Activated CD8-positive, alpha-beta memory T cell treated with anti-CD3 and anti-CD28 coated beads, Interleukin-2, amount 10 ng/mL, durations not matched to agents 7 days and 5 days (primary cell): ENCODE results near the gene APBB1. TPM values are rescaled to one million over a fixed set of nuclear protein-coding genes. Genes with fewer than 3 reads are reported as not detected.

ENCODE experiments used
- ATAC-seq: fragments of 150-1000 bp; cut with Tn5 transposase; one replicate; pipeline ENCODE4 v1.10.0; 2021; ENCODE audit warnings: moderate library complexity
- CTCF ChIA-PET: fragments of 350-600 bp; sonication (Branson Sonifier 250); formaldehyde crosslinking; loops from one replicate; lab custom pipeline; 2021; ENCODE audit warnings: antibody characterized with exemption; lab: Charles Lee
- DNase-seq: peaks from one replicate; pipeline ENCODE4 v3.0.0-alpha.2; 2020
- H3K27ac Mint-ChIP-seq: one replicate; pipeline ENCODE4 v1.8.0; 2021; ENCODE audit warnings: mild to moderate bottlenecking, mixed read lengths
- H3K27me3 Mint-ChIP-seq: one replicate; pipeline ENCODE4 v1.8.0; 2021; ENCODE audit warnings: mixed read lengths
- H3K36me3 Mint-ChIP-seq: one replicate; pipeline ENCODE4 v1.8.0; 2021; ENCODE audit warnings: mild to moderate bottlenecking, mixed read lengths
- H3K4me1 Mint-ChIP-seq: one replicate; pipeline ENCODE4 v1.8.0; 2021; ENCODE audit warnings: mixed read lengths
- H3K4me3 Mint-ChIP-seq: one replicate; pipeline ENCODE4 v1.8.0; 2021; ENCODE audit warnings: mild to moderate bottlenecking, moderate library complexity, mixed read lengths
- H3K9me3 Mint-ChIP-seq: one replicate; pipeline ENCODE4 v1.8.0; 2022; ENCODE audit warnings: low read depth, mixed read lengths
- total RNA-seq, 2 experiments: library from RNA; stranded (reverse); gene quantifications; one replicate each; pipeline ENCODE4 v1.2.3, GENCODE V29; 2021

APBB1 gene
- total RNA-seq = 10 to 100 TPM; 38.7 to 43.4 TPM

- no peak within 1 kb of the TSS for H3K4me3 Mint-ChIP-seq
- H3K36me3 Mint-ChIP-seq = peaks cover 1% of the 10 kb centered on the region
- no peaks in the 10 kb centered on the region for H3K9me3 Mint-ChIP-seq
- peaks cover 28% of the 10 kb centered on the region for H3K27me3 Mint-ChIP-seq
- H3K27ac Mint-ChIP-seq = peak within 1 kb of the TSS; percentile 30
- CTCF ChIA-PET = interaction anchor here (0.7 to 8.3 kb wide), 15 partner anchors 9 to 202 kb away, joined by 3 to 50 read pairs (median 4); partner anchors contain the start of genes ARFIP2, HPX and TIMM10B
- peaks cover 6% of the 10 kb centered on the region for H3K4me1 Mint-ChIP-seq
- ATAC-seq (peak; percentile 79), DNase-seq (peak; percentile 72)
Observed at GRCh38 chr11:6419009-6419631, at the start of gene APBB1. Gene APBB1 (minus strand): TSS chr11:6419094. CDS start chr11:6411347, 7,747 bp downstream.

DNA sequence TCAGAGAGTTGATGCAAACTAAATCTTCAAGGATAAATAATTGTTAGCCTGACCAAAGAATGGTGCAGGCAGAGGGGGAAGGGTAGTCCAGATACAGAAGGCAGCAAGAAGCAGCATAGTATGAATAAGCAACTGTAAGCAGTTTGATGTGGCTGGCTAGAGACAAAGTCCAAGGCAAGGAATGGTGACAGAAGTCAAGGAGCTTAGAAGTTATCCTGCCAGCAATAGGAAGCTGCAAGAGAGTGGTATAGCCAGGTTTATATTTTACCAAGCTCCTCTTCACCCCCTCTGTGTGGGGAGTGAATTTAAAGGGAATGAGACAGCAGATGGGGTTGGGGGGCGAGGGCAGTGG is 40.2 kb upstream of the APBB1 start:
- DNase-seq (no peak), ATAC-seq (no peak)
- H3K4me3 Mint-ChIP-seq = no peak overlapping the region
- H3K27me3 Mint-ChIP-seq = no peaks in the 10 kb centered on the region
- no peak overlapping the region for H3K27ac Mint-ChIP-seq
- no peaks in the 10 kb centered on the region for H3K9me3 Mint-ChIP-seq
- H3K36me3 Mint-ChIP-seq = no peaks in the 10 kb centered on the region
- CTCF ChIA-PET = interaction anchor here (0.9 to 1.1 kb wide), 3 partner anchors 16 to 96 kb away, joined by 3 to 4 read pairs (median 4); no protein-coding TSS in a partner anchor
- no peaks in the 10 kb centered on the region for H3K4me1 Mint-ChIP-seq

DNA sequence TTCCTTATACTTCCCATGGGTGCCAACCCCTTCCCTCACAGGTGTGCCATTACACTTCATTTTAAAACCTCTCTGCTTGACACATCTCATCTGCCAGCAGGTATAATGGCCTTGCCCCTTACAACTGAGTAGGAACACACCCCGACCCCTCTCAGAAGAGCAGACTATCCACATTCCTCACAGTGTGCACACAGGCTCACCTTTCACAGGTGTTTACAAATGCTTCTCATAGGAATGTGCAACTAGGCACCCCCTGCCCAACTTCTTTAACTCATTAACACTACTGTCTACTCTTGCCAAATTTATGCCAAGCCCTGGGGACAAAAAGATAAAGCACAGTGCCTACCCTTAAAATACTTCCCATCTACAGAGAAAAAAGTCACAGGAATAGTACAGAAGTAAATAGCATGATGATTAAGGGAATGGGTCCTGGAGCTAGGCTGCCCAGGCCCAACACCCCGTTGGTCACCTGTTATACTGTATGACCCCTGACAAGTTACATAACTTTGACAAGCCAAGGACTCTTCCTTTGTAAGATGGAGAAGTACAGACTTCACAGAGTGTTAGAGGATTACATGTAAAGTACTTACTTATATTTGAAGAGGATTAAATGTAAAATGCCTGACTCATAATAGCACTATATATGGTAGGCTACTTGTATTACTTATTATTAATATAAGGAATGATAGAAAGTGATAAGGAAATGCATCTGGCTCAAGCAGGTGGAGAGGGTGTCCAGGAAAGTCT is 39.6 kb upstream of the APBB1 start:
- Mint-ChIP-seq H3K27me3 (no peaks in the 10 kb centered on the region), H3K9me3 (no peaks in the 10 kb centered on the region), H3K36me3 (no peaks in the 10 kb centered on the region), H3K27ac (no peak overlapping the region), H3K4me3 (no peak overlapping the region), H3K4me1 (no peaks in the 10 kb centered on the region)
- DNase-seq (no peak), ATAC-seq (no peak)
- CTCF ChIA-PET = interaction anchor here (0.9 to 1.1 kb wide), 2 partner anchors 15 to 47 kb away, joined by 3 to 4 read pairs; no protein-coding TSS in a partner anchor

DNA sequence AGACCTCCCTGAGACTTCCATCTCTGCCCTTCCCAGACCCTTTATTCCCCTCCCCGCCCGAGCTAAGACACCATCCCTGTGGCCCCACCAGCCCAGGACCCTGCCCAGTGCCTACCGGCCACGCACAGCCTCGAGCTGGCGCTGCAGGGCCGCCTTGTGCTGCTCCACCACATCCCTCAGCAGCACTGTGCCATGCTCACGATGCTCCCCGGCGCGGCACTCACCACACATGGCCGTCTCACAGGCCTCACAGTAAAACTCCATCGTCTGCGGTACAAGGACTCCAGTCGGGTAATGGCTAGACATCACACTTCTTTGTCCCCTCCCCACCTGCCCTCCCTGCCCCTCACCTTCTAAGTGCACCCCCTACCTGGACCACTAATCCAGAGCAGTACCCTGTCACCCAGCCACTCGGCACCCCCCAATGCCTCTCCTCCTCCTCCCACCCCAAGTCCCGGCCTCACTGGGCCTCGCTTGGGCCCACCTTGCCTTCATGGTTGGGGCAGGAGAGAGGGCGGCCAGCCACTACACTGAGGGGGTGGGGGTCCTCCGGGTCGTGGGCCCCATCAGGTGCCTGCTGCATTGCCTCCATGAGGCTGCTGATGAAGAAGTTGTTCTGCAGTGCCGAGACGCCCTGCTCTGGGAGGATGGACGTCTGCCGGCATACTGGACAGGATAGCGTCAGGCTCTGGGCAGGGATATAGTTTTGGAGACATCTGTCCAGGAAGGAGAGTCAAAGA is 38.9 kb upstream of the APBB1 start:
- Mint-ChIP-seq H3K36me3 (no peaks in the 10 kb centered on the region), H3K4me1 (no peaks in the 10 kb centered on the region), H3K9me3 (no peaks in the 10 kb centered on the region), H3K4me3 (no peak overlapping the region), H3K27me3 (no peaks in the 10 kb centered on the region), H3K27ac (no peak overlapping the region)
- no peak for ATAC-seq
- no peak for DNase-seq
- CTCF ChIA-PET = interaction anchor here (1.5 kb wide), 1 partner anchor 79 kb away, joined by 5 read pairs; no protein-coding TSS in a partner anchor

- H3K36me3 Mint-ChIP-seq = no peaks in the 10 kb centered on the region
- H3K27ac Mint-ChIP-seq = no peak overlapping the region
- DNase-seq (no peak), ATAC-seq (no peak)
- CTCF ChIA-PET = interaction anchor here (1.5 to 2.3 kb wide), 2 partner anchors 14 to 78 kb away, joined by 5 to 16 read pairs; no protein-coding TSS in a partner anchor
- H3K27me3 Mint-ChIP-seq = no peaks in the 10 kb centered on the region
- no peaks in the 10 kb centered on the region for H3K9me3 Mint-ChIP-seq
- no peaks in the 10 kb centered on the region for H3K4me1 Mint-ChIP-seq
- H3K4me3 Mint-ChIP-seq = no peak overlapping the region
Observed at GRCh38 chr11:6456361-6457073, 37.6 kb upstream of the APBB1 start.

- Mint-ChIP-seq H3K36me3 (no peaks in the 10 kb centered on the region), H3K27ac (no peak overlapping the region), H3K4me3 (no peak overlapping the region), H3K9me3 (no peaks in the 10 kb centered on the region), H3K4me1 (no peaks in the 10 kb centered on the region), H3K27me3 (no peaks in the 10 kb centered on the region)
- DNase-seq (no peak), ATAC-seq (no peak)
- CTCF ChIA-PET = interaction anchor here (1.0 to 2.3 kb wide), 2 partner anchors 12 to 77 kb away, joined by 3 to 16 read pairs; no protein-coding TSS in a partner anchor
Observed at GRCh38 chr11:6455070-6455469, 36.2 kb upstream of the APBB1 start.

DNA sequence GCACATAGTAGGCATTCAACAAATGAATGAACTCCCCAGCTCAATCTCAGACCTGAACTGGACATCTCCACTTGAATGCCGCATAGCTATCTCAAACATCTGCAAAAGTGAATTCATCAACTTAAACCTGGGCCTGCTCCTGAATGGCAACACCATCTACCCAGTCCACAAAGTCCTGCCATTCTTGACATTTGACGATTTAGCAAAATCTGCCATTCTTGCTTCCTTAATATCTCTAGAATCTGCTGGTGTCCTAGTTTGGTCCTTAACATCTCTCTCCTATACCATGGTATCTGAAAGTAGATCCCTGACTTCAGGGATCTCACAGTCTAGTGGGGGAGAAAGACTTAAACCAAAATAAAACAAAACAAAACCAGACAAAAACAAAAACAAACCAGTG is 34.3 kb upstream of the APBB1 start:
- Mint-ChIP-seq H3K4me3 (no peak overlapping the region), H3K36me3 (no peaks in the 10 kb centered on the region), H3K4me1 (no peaks in the 10 kb centered on the region), H3K27me3 (no peaks in the 10 kb centered on the region), H3K27ac (no peak overlapping the region), H3K9me3 (no peaks in the 10 kb centered on the region)
- DNase-seq (no peak), ATAC-seq (no peak)
- CTCF ChIA-PET = interaction anchor here (0.8 to 2.5 kb wide), 5 partner anchors 9 to 202 kb away, joined by 3 to 17 read pairs (median 3); no protein-coding TSS in a partner anchor

GRCh38 chr11:6452219-6452618 is 33.3 kb upstream of the APBB1 start:
- Mint-ChIP-seq H3K4me1 (no peaks in the 10 kb centered on the region), H3K27ac (no peak overlapping the region), H3K4me3 (no peak overlapping the region), H3K36me3 (no peaks in the 10 kb centered on the region), H3K9me3 (no peaks in the 10 kb centered on the region), H3K27me3 (no peaks in the 10 kb centered on the region)
- CTCF ChIA-PET = interaction anchor here (0.8 to 2.5 kb wide), 3 partner anchors 8 to 74 kb away, joined by 3 to 17 read pairs (median 3); no protein-coding TSS in a partner anchor
- ATAC-seq (no peak), DNase-seq (no peak)

DNA sequence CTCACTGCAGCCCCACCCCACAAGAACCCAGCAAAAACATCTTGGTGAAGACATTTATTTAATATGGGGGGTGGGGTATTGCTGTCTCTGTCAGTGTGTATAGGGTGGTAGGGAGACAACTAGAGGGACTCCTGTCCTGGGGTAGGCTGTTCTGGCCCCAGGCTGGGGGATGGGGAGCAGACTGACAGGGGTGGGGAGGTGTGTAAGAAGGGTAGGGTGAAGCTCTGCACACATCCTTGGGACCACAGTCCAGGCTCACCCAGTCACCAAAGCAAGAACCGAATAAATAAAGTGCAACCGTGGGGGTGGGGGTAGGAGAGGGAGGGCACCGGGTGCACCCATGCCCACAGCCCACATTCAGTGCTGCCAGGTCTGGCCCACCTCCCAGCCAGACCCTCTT is 29.7 kb upstream of the APBB1 start:
- CTCF ChIA-PET = interaction anchor here (1.1 to 15.2 kb wide), 3 partner anchors 66 to 257 kb away, joined by 3 to 571 read pairs (median 3); partner anchors contain the start of gene SMPD1
- DNase-seq (no peak), ATAC-seq (no peak)
- Mint-ChIP-seq H3K4me3 (no peak overlapping the region), H3K27ac (no peak overlapping the region), H3K4me1 (no peaks in the 10 kb centered on the region), H3K36me3 (no peaks in the 10 kb centered on the region), H3K9me3 (no peaks in the 10 kb centered on the region), H3K27me3 (no peaks in the 10 kb centered on the region)

GRCh38 chr11:6443269-6444003 is 24.5 kb upstream of the APBB1 start:
- Mint-ChIP-seq H3K4me3 (no peak overlapping the region), H3K9me3 (no peaks in the 10 kb centered on the region), H3K4me1 (no peaks in the 10 kb centered on the region), H3K36me3 (no peaks in the 10 kb centered on the region), H3K27ac (no peak overlapping the region), H3K27me3 (no peaks in the 10 kb centered on the region)
- ATAC-seq = peak; percentile 85
- peak; percentile 69 for DNase-seq
- CTCF ChIA-PET = interaction anchor here (0.6 to 15.2 kb wide), 30 partner anchors 9 to 240 kb away, joined by 3 to 571 read pairs (median 4); partner anchors contain the start of genes APBB1, ARFIP2, MRPL17 and SMPD1

DNA sequence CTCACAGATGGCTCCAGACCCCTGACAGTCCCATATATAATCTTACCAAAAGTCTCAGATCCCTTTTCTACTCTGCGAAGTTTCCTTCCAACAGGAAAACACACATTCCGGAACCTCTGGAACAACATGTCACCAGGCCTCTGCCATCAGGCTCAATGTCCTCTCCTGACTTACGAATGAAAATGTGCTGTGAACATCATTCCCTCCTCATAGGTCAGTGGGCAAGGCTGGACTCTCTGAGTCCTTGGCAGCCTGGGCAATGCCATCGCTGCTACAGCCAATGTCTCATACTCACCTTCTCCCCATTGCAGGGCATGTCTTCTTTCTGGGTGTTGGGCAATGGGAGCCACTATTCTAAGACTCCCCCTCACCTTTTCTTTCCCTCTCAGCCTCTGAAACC is 23.5 kb upstream of the APBB1 start:
- CTCF ChIA-PET = interaction anchor here (1.2 to 15.2 kb wide), 9 partner anchors 13 to 241 kb away, joined by 3 to 571 read pairs (median 23); partner anchors contain the start of genes APBB1, MRPL17, SMPD1 and TRIM3
- Mint-ChIP-seq H3K9me3 (no peaks in the 10 kb centered on the region), H3K4me1 (no peaks in the 10 kb centered on the region), H3K27ac (no peak overlapping the region), H3K4me3 (no peak overlapping the region), H3K27me3 (no peaks in the 10 kb centered on the region), H3K36me3 (no peaks in the 10 kb centered on the region)
- ATAC-seq (no peak), DNase-seq (no peak)

DNA sequence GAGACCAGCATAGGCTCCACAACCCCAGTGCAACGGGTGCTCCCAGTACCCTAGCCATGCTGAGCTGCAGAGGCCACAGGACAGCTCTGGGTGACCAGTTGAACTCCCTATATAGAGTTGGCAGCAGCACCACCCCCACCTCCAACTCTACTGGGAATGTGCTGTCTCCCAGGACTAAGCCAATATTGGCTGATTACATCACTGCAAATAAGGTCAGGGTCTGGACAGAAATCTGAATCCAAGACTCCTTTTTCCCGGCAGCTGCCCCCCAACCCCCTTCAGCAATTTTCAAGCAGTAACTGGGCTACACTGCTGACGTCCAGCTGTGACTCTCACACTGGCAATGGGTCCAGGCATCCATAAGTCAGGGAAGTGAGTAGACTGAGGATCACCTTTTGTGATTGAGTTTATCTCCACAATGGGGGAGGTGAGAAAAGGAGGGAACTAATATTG is 22.0 kb upstream of the APBB1 start, which contains the start of gene HPX:
TSS of gene HPX (minus strand) at position 82 of the 453 bp plus-strand sequence. CDS start at position 58, 24 bp downstream.
- CTCF ChIA-PET = interaction anchor here (0.9 to 15.2 kb wide), 8 partner anchors 10 to 78 kb away, joined by 3 to 571 read pairs (median 6); partner anchors contain the start of genes APBB1 and SMPD1
- ATAC-seq = no peak
- H3K4me1 Mint-ChIP-seq = peaks cover under 1% of the 10 kb centered on the region
- no peak within 1 kb of the TSS for H3K27ac Mint-ChIP-seq
- no peaks in the 10 kb centered on the region for H3K27me3 Mint-ChIP-seq
- DNase-seq = no peak
- H3K36me3 Mint-ChIP-seq = no peaks in the 10 kb centered on the region
- no peaks in the 10 kb centered on the region for H3K9me3 Mint-ChIP-seq
- H3K4me3 Mint-ChIP-seq = no peak within 1 kb of the TSS
